ENCODE results near the gene ATG2B. TPM values are rescaled to one million over a fixed set of nuclear protein-coding genes. Genes with fewer than 3 reads are reported as not detected.

ATG2B gene
- total and polyA plus RNA-seq, 9 of the 15 experiments (the other 6 are each of a cell fraction or from before 2014, with no cell fraction given): 0.83 to 12.9 (median 8.7) TPM

DNA sequence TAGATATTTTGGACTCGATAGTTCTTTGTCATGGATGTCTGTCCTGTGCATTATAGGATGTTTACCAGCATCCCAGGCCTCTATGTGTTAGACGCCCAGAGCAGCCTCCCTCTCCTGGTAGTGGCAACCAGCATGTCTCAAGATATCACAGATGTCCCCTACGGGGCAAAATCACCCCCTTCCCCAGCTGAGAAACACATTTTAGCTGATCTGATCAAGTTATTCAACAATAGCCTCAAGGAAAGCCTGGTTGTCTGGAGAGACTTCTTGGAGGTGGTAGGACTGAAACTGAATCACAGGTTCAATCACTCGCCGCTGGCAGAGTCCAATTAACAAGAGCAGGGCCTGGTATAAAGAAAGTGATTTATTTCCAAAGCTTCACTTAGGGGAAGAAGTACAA lies 89.5 kb downstream of the ATG2B start (continued):
- TF ChIP-seq, protein P1, sequence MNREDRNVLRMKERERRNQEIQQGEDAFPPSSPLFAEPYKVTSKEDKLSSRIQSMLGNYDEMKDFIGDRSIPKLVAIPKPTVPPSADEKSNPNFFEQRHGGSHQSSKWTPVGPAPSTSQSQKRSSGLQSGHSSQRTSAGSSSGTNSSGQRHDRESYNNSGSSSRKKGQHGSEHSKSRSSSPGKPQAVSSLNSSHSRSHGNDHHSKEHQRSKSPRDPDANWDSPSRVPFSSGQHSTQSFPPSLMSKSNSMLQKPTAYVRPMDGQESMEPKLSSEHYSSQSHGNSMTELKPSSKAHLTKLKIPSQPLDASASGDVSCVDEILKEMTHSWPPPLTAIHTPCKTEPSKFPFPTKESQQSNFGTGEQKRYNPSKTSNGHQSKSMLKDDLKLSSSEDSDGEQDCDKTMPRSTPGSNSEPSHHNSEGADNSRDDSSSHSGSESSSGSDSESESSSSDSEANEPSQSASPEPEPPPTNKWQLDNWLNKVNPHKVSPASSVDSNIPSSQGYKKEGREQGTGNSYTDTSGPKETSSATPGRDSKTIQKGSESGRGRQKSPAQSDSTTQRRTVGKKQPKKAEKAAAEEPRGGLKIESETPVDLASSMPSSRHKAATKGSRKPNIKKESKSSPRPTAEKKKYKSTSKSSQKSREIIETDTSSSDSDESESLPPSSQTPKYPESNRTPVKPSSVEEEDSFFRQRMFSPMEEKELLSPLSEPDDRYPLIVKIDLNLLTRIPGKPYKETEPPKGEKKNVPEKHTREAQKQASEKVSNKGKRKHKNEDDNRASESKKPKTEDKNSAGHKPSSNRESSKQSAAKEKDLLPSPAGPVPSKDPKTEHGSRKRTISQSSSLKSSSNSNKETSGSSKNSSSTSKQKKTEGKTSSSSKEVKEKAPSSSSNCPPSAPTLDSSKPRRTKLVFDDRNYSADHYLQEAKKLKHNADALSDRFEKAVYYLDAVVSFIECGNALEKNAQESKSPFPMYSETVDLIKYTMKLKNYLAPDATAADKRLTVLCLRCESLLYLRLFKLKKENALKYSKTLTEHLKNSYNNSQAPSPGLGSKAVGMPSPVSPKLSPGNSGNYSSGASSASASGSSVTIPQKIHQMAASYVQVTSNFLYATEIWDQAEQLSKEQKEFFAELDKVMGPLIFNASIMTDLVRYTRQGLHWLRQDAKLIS (CRISPR knock-in tag; IDR thresholded peaks at IDR 0.05): no peak
- TF ChIP-seq ZNF175 (CRISPR knock-in tag; IDR thresholded peaks at IDR 0.05; ENCODE audit: low read depth) (no peak), CEBPB (tag; IDR thresholded peaks at IDR 0.05) (no peak)

DNA sequence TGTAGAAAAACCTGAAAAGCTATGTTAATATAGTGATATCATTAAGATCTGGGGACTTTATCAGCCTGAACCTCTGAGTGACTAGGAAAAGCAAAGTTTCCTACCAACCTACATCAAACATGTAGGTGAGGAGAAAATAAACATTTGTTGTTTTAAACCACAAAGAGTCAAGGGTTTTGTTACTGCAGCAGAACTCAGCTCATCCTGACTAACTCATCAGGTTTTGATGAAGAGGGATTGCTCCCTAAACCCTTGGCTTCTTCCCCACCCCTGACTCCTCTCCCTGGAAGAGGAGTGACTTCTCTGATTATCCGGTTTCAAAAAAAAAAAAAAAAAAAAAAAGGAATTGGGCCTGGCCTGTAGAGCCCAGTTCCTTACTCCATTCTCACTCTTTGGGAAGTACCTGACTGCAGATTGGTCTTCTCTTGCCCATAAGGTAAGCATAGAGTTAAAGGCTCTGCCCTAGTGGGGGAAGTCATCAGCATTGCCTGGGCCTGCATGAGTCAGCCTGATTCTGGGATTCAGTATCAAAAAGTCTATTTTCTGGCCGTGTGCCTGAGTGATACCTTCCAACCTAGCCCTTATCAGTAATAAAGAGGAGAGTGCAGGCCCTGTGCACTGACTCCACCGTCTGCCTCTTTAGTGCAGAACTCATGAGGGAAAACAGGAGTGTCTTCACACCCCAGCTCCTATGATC lies 90.2 kb downstream of the ATG2B start:
- intact Hi-C loops (cut with micrococcal nuclease): loop anchor here (10.0 kb wide), 2 partner anchors 268 to 708 kb away; no protein-coding TSS in a partner anchor
- no peaks in the 10 kb centered on the region for H4K20me1 ChIP-seq (replicated peaks; ENCODE audit: control insufficient read depth, insufficient read depth, low read length)
- no peak overlapping the region for H3K4me2 ChIP-seq (ENCODE audit: insufficient read depth, low read length)
- no peak overlapping the region for H3K4me3 ChIP-seq
- BruUV-seq (replicated peaks): no TSS peak
- FAIRE-seq (no peak), ATAC-seq (peak; percentile 27; the same call in 1 of the 3 replicates), DNase-seq (ENCODE audit: extremely low read depth in 1 of 4, low spot score in 3 of 4) (peak in 1 of 4 experiments; percentile 13)
- no peaks in the 10 kb centered on the region for H3K9me1 ChIP-seq (ENCODE audit: control insufficient read depth, insufficient read depth, low read length)
- no peaks in the 10 kb centered on the region; a peak in 1 of 5 replicates for H3K4me1 ChIP-seq (replicated peaks in 1 of 2; ENCODE audit: control insufficient read depth in 2 of 2, insufficient read depth in 2 of 2, low read length in 2 of 2)
- no peak overlapping the region for H2AFZ ChIP-seq (ENCODE audit: low read depth, low read length)
- in situ Hi-C loops (cut with MboI): loop anchor here (25.0 kb wide), 1 partner anchor 711 kb away; no protein-coding TSS in a partner anchor
- POLR2A ChIA-PET: no interaction called here
- H3K79me2 ChIP-seq (ENCODE audit: control insufficient read depth, insufficient read depth, low read length): no peaks in the 10 kb centered on the region
- no peak for TF ChIP-seq SMC3 (conservative IDR thresholded peaks at IDR 0.05; ENCODE audit: insufficient read depth, low read depth, low read length)
- TF ChIP-seq NCOA4 (IDR thresholded peaks at IDR 0.05; ENCODE audit: partially characterized antibody): no peak
- TF ChIP-seq MEF2D (tag; conservative IDR thresholded peaks at IDR 0.05; ENCODE audit: low read depth): no peak
- no peak for TF ChIP-seq ETV5 (CRISPR knock-in tag; IDR thresholded peaks at IDR 0.05; ENCODE audit: low read depth)
- peak; percentile 95 for TF ChIP-seq ZNF12 (CRISPR knock-in tag; IDR thresholded peaks at IDR 0.05)
- no peaks in the 10 kb centered on the region for H3K36me3 ChIP-seq (ENCODE audit: control insufficient read depth, insufficient read depth, low read length)
- 0% methylated on average over 2 of the region's 3 CpGs for WGBS (ENCODE audit: insufficient coverage, low coverage, missing lambda C conversion rate)
- H3K9ac ChIP-seq (ENCODE audit: insufficient read depth in 1 of 2, low read depth in 2 of 2, low read length in 2 of 2): no peak overlapping the region
- no peak overlapping the region for H3K27ac ChIP-seq (ENCODE audit: extremely low read depth, low read depth, low read length)
- CTCF ChIA-PET (ENCODE audit: low intra/inter-chr PET ratio): no interaction called here
- H3K9me3 ChIP-seq (replicated peaks; ENCODE audit: control insufficient read depth, insufficient read depth, low read depth, low read length): no peaks in the 10 kb centered on the region; the same call in none of the 2 replicates
- H3K27me3 ChIP-seq (ENCODE audit: control insufficient read depth in 2 of 2, insufficient read depth in 2 of 2, low read length in 2 of 2): peaks cover 0 to 15% of the 10 kb centered on the region in 2 experiments; a peak in 3 of 5 replicates
